Measurements from ENCODE around the gene RPL19.

GRCh38 chr17:39186481-39187002 lies 13.5 kb upstream of the RPL19 start:
- TF ChIP-seq MAX (IDR thresholded peaks at IDR 0.05) (no peak), ZBTB33 (IDR thresholded peaks at IDR 0.05) (no peak), CTCF (IDR thresholded peaks at IDR 0.05; ENCODE audit: low read depth, low read length, missing input control) (no peak), REST (IDR thresholded peaks at IDR 0.05) (no peak), RAD21 (IDR thresholded peaks at IDR 0.05) (no peak), GABPA (IDR thresholded peaks at IDR 0.05 in 1 of 2, conservative IDR thresholded peaks at IDR 0.05 in 1 of 2) (no peak), FOXA1 (IDR thresholded peaks at IDR 0.05) (no peak)

Measured in liver (tissue), 3 donors.